ENCODE measurements around the gene TUBGCP5.

DNA sequence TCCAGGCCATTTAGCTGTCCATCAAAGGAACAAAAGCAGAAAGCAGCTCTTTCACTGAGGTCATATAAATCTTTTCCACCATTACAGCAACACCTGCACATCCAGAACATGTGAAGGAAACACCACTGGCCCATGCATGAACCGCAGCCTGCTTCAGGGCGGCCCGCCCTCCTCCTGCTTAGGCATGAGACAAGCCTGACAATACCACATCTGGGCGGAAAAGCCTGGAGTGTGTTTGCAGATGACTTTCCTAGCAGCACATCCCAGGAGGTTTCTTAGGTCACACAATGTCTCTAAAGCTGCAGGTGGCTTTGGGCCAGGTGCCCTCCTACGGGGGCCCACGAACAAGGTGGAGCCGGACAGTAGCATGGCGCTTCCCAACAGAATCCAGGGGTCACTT lies 78.8 kb downstream of the TUBGCP5 start:
- TF ChIP-seq POLR2A (IDR thresholded peaks at IDR 0.05) = no peak
- TF ChIP-seq, protein P1, sequence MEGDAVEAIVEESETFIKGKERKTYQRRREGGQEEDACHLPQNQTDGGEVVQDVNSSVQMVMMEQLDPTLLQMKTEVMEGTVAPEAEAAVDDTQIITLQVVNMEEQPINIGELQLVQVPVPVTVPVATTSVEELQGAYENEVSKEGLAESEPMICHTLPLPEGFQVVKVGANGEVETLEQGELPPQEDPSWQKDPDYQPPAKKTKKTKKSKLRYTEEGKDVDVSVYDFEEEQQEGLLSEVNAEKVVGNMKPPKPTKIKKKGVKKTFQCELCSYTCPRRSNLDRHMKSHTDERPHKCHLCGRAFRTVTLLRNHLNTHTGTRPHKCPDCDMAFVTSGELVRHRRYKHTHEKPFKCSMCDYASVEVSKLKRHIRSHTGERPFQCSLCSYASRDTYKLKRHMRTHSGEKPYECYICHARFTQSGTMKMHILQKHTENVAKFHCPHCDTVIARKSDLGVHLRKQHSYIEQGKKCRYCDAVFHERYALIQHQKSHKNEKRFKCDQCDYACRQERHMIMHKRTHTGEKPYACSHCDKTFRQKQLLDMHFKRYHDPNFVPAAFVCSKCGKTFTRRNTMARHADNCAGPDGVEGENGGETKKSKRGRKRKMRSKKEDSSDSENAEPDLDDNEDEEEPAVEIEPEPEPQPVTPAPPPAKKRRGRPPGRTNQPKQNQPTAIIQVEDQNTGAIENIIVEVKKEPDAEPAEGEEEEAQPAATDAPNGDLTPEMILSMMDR (IDR thresholded peaks at IDR 0.05) = no peak
- no peak for TF ChIP-seq POLR2AphosphoS5 (IDR thresholded peaks at IDR 0.05)

Data from sigmoid colon (tissue), 4 donors.